NB4 (cell line): Measurements from ENCODE around the gene DMRTB1.

ENCODE experiments used
- CTCF ChIP-seq: IDR thresholded peaks from one replicate; pipeline ENCODE4 v1.5.1; 2012; ENCODE audit warnings: low read depth, low read length
- MAX ChIP-seq: IDR thresholded peaks from 2 replicates; pipeline ENCODE4 v1.6.1; 2011; ENCODE audit warnings: low read depth, low read length

- no peak for TF ChIP-seq CTCF
- no peak for TF ChIP-seq MAX
These were observed 28.0 kb upstream of the DMRTB1 start for GRCh38 chr1:53431244-53431643.
